GM18502 (cell line): Measurements from ENCODE around the gene TMEM135.
A peak's percentile ranks its signal among the peaks of the same experiment; 100 is the strongest.
"Not testable (repeated sequence)": the region's sequence is repeated elsewhere in the genome, so short reads cannot be mapped to it uniquely, and the experiment has no call there.

Experiments used
- ATAC-seq: cut with Tn5 transposase; IDR thresholded peaks from one replicate; pipeline ENCODE4 v1.9.1; 2021; ENCODE audit warnings: mild to moderate bottlenecking; ENCODE audit not compliant: unreplicated experiment, poor library complexity

The TMEM135 gene

GRCh38 chr11:87037450-87038234 lies at the start of gene TMEM135:
Gene TMEM135, plus strand, starts transcription at chr11:87037934. Its CDS starts 112 bp downstream, at chr11:87038046.
- ATAC-seq: peak; percentile 98

GRCh38 chr11:86988351-86988881 lies 49.3 kb upstream of the TMEM135 start:
- no peak for ATAC-seq

GRCh38 chr11:86990031-86990430 lies 47.7 kb upstream of the TMEM135 start:
- no peak for ATAC-seq

GRCh38 chr11:86990515-86990914 lies 47.2 kb upstream of the TMEM135 start:
- ATAC-seq: no peak

- no peak for ATAC-seq
Observed at GRCh38 chr11:86991341-86991740, 46.4 kb upstream of the TMEM135 start.

GRCh38 chr11:86992340-86992739 lies 45.4 kb upstream of the TMEM135 start:
- not testable (repeated sequence) for ATAC-seq

- no peak for ATAC-seq
Observed at GRCh38 chr11:86993031-86993430, 44.7 kb upstream of the TMEM135 start.

GRCh38 chr11:86996953-86997570 lies 40.7 kb upstream of the TMEM135 start:
- no peak for ATAC-seq

- no peak for ATAC-seq
Observed at GRCh38 chr11:86999388-86999787, 38.3 kb upstream of the TMEM135 start.

GRCh38 chr11:86999859-87000753 lies 37.6 kb upstream of the TMEM135 start:
- no peak for ATAC-seq

- ATAC-seq: no peak
Observed at GRCh38 chr11:87002918-87003317, 34.8 kb upstream of the TMEM135 start.

GRCh38 chr11:87004281-87004680 lies 33.5 kb upstream of the TMEM135 start:
- ATAC-seq: not testable (repeated sequence)

- no peak for ATAC-seq
Observed at GRCh38 chr11:87005569-87005921, 32.2 kb upstream of the TMEM135 start.

- ATAC-seq: no peak
Observed at GRCh38 chr11:87006035-87006434, 31.7 kb upstream of the TMEM135 start.

GRCh38 chr11:87007963-87008362 lies 29.8 kb upstream of the TMEM135 start:
- no peak for ATAC-seq

GRCh38 chr11:87012089-87012488 lies 25.6 kb upstream of the TMEM135 start:
- ATAC-seq: no peak

GRCh38 chr11:87012673-87013072 lies 25.1 kb upstream of the TMEM135 start:
- ATAC-seq: no peak

- ATAC-seq: no peak
Observed at GRCh38 chr11:87013912-87014825, 23.6 kb upstream of the TMEM135 start.

- no peak for ATAC-seq
Observed at GRCh38 chr11:87015645-87016044, 22.1 kb upstream of the TMEM135 start.
